Umbilical cord (tissue), 2 donors: ENCODE measurements around the gene UBE2E2. TPM values are rescaled to one million over a fixed set of nuclear protein-coding genes. Genes with fewer than 3 reads are reported as not detected.

ENCODE experiments used
- DNase-seq: peaks from one replicate; pipeline ENCODE4 v3.0.0-alpha.2; 2015; ENCODE audit warnings: low spot score
- total RNA-seq: library from RNA; depleted of rRNA; stranded (reverse); fragments of >200 nt; gene quantifications from one replicate; pipeline ENCODE4 v1.2.3, GENCODE V29; 2014; ENCODE audit warnings: low replicate concordance; ENCODE audit not compliant: insufficient read depth

The UBE2E2 gene
- total RNA-seq, 1 donor from 2014 or later = 109 TPM

- DNase-seq = no peak
Observed at GRCh38 chr3:23240171-23240785, 37.2 kb downstream of the UBE2E2 start.

GRCh38 chr3:23241256-23241655, 38.1 kb downstream of the UBE2E2 start:
- no peak for DNase-seq

GRCh38 chr3:23242106-23242505, 39.0 kb downstream of the UBE2E2 start:
- DNase-seq = no peak

GRCh38 chr3:23244324-23245041, 41.4 kb downstream of the UBE2E2 start:
- DNase-seq = no peak

- DNase-seq = no peak
Observed at GRCh38 chr3:23246651-23247050, 43.5 kb downstream of the UBE2E2 start.

GRCh38 chr3:23248594-23249131, 45.5 kb downstream of the UBE2E2 start:
- DNase-seq = no peak

- no peak for DNase-seq
Observed at GRCh38 chr3:23249961-23250360, 46.8 kb downstream of the UBE2E2 start.

- DNase-seq = no peak
Observed at GRCh38 chr3:23252122-23252521, 49.0 kb downstream of the UBE2E2 start.

- DNase-seq = no peak
Observed at GRCh38 chr3:23253214-23253613, 50.1 kb downstream of the UBE2E2 start.

- no peak for DNase-seq
Observed at GRCh38 chr3:23254282-23254681, 51.2 kb downstream of the UBE2E2 start.

GRCh38 chr3:23254835-23255234, 51.7 kb downstream of the UBE2E2 start:
- no peak for DNase-seq

- no peak for DNase-seq
Observed at GRCh38 chr3:23256741-23257435, 53.8 kb downstream of the UBE2E2 start.

- DNase-seq = no peak
Observed at GRCh38 chr3:23258110-23258509, 55.0 kb downstream of the UBE2E2 start.

GRCh38 chr3:23259515-23259914, 56.4 kb downstream of the UBE2E2 start:
- DNase-seq = no peak

GRCh38 chr3:23262766-23263165, 59.6 kb downstream of the UBE2E2 start:
- no peak for DNase-seq

- DNase-seq = no peak
Observed at GRCh38 chr3:23263796-23264195, 60.7 kb downstream of the UBE2E2 start.

GRCh38 chr3:23264413-23264812, 61.3 kb downstream of the UBE2E2 start:
- no peak for DNase-seq

GRCh38 chr3:23270423-23270822, 67.3 kb downstream of the UBE2E2 start:
- no peak for DNase-seq

GRCh38 chr3:23271876-23272741, 69.0 kb downstream of the UBE2E2 start:
- DNase-seq = no peak

GRCh38 chr3:23272820-23273219, 69.7 kb downstream of the UBE2E2 start:
- no peak for DNase-seq

GRCh38 chr3:23275061-23275460, 71.9 kb downstream of the UBE2E2 start:
- DNase-seq = no peak

GRCh38 chr3:23275814-23276213, 72.7 kb downstream of the UBE2E2 start:
- DNase-seq = no peak
